AG04450 (cell line): ENCODE data around the gene NAA35. TPM values are rescaled to one million over a fixed set of nuclear protein-coding genes. Genes with fewer than 3 reads are reported as not detected.

Source experiments
- CTCF ChIA-PET: fragments of 300-600, 350-600 bp; formaldehyde crosslinking; extraction: SDS; loops from one replicate; lab custom pipeline; 2022; ENCODE audit warnings: antibody characterized with exemption, inconsistent platforms; lab: Charles Lee
- POLR2A ChIA-PET: fragments of 350-600 bp; formaldehyde crosslinking; extraction: SDS; loops from one replicate; lab custom pipeline; 2021; ENCODE audit warnings: antibody characterized with exemption, inconsistent platforms; lab: Yijun Ruan, JAX
- DNase-seq: peaks from one replicate; pipeline ENCODE4 v3.0.0-alpha.2; 2011; ENCODE audit warnings: low read depth, low spot score
- H3K27ac ChIP-seq: one replicate; pipeline ENCODE4 v1.5.1; 2012; ENCODE audit warnings: low read depth, low read length, control low read depth
- H3K27me3 ChIP-seq: one replicate; pipeline ENCODE4 v1.6.0; 2012; ENCODE audit warnings: low read length; ENCODE audit not compliant: control insufficient read depth, insufficient read depth
- H3K4me3 ChIP-seq: 2 replicates; pipeline ENCODE4 v1.5.1; 2011; ENCODE audit warnings: mild to moderate bottlenecking, low read depth, low read length, control low read depth
- H3K9me3 ChIP-seq: 2 replicates; pipeline ENCODE4 v1.5.1; 2012; ENCODE audit warnings: low read length; ENCODE audit not compliant: control insufficient read depth, insufficient read depth
- polyA plus RNA-seq: library from polyadenylated mRNA; depleted of rRNA; stranded (reverse); fragments of >200 nt; gene quantifications from 2 replicates; pipeline ENCODE4 v1.2.3, GENCODE V29; 2011
- TF ChIP-seq, protein P1 (sequence below): IDR thresholded peaks from 2 replicates; pipeline ENCODE4 v1.5.1; 2011; ENCODE audit warnings: low read depth, low read length, control low read depth, inconsistent platforms

Gene NAA35
- polyA plus RNA-seq, 1 experiment: 25.2 TPM

DNA sequence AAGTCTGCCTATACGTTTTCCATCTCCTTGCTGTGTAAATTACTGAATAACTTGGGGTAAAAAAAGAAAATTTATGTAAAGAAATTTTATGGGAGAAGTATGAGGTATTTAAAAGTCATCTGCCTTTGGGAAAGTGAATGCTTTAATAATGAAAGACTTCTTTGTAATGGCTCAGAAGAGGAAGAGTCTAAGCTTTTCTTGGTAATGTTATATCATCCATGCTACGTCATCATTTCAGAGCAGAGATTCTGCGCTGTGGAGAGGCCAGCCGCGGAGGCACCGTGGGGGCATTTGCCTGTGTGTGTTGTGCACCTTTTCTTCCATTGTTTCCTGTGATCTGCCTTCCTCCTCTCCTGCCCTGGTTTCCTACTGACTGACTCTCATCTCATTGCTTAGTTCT lies 80.2 kb downstream of the NAA35 start:
- Histone ChIP-seq H3K27ac (no peak overlapping the region), H3K4me3 (no peak overlapping the region), H3K27me3 (no peaks in the 10 kb centered on the region), H3K9me3 (no peaks in the 10 kb centered on the region)
- TF ChIP-seq, protein P1, sequence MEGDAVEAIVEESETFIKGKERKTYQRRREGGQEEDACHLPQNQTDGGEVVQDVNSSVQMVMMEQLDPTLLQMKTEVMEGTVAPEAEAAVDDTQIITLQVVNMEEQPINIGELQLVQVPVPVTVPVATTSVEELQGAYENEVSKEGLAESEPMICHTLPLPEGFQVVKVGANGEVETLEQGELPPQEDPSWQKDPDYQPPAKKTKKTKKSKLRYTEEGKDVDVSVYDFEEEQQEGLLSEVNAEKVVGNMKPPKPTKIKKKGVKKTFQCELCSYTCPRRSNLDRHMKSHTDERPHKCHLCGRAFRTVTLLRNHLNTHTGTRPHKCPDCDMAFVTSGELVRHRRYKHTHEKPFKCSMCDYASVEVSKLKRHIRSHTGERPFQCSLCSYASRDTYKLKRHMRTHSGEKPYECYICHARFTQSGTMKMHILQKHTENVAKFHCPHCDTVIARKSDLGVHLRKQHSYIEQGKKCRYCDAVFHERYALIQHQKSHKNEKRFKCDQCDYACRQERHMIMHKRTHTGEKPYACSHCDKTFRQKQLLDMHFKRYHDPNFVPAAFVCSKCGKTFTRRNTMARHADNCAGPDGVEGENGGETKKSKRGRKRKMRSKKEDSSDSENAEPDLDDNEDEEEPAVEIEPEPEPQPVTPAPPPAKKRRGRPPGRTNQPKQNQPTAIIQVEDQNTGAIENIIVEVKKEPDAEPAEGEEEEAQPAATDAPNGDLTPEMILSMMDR: no peak
- DNase-seq: no peak
- ChIA-PET POLR2A (no interaction called here), CTCF (no interaction called here)

DNA sequence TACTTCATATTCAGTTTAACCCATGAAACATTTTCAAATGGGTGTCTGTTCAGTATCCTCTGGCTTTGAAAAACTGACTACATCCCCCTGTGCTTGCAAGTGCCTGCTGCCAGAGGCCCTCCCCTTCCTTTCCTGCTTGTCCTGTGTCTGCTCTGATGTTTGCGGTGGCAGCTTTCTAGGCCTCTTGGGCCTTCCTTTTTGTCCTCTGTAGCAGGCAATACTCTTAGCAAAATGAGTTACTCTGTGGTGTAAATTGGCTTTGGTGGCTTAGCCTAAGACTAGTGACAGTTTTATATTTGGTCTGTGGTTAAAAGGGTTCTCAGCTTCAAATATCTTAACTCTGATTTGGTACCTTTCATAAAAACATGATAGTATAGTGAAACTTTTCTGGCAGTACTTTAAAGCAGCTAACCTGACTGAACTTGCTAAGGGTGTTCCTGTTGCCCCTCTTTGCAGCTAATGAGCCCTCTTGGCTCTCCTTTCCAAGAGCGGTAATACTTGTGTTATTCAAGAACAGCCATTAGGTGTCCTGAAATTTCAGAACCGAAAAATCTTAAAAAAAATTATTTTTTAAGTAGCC lies 81.8 kb downstream of the NAA35 start:
- POLR2A ChIA-PET: no interaction called here
- H3K27ac ChIP-seq: no peak overlapping the region
- no peaks in the 10 kb centered on the region for H3K9me3 ChIP-seq
- no peak for DNase-seq
- TF ChIP-seq, protein P1: no peak
- CTCF ChIA-PET: interaction anchor here (0.9 kb wide), 1 partner anchor 180 kb away, joined by 4 read pairs; no protein-coding TSS in a partner anchor
- H3K4me3 ChIP-seq: no peak overlapping the region
- H3K27me3 ChIP-seq: no peaks in the 10 kb centered on the region

DNA sequence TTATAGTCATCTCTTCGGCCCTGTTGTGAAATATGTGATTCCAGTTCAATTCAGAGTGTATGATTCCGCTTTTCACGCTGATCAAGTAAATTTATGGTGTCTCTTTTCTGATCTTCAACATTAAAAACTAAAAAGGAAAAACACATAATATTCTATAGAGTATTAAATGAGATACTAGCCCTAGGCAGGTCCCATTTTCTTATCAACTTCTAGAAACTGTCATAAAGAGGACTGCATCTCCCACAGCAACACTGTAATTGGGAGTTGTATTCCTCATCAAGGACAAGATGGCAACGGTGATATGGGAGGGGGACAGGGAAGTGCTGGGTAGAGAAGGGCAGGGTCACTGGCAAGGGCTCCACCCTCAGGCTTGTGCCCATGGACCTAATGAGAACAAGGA lies 86.8 kb downstream of the NAA35 start:
- TF ChIP-seq, protein P1: no peak
- ChIA-PET CTCF (no interaction called here), POLR2A (no interaction called here)
- no peaks in the 10 kb centered on the region for H3K27me3 ChIP-seq
- no peaks in the 10 kb centered on the region for H3K9me3 ChIP-seq
- DNase-seq: no peak
- H3K27ac ChIP-seq: no peak overlapping the region
- H3K4me3 ChIP-seq: no peak overlapping the region

DNA sequence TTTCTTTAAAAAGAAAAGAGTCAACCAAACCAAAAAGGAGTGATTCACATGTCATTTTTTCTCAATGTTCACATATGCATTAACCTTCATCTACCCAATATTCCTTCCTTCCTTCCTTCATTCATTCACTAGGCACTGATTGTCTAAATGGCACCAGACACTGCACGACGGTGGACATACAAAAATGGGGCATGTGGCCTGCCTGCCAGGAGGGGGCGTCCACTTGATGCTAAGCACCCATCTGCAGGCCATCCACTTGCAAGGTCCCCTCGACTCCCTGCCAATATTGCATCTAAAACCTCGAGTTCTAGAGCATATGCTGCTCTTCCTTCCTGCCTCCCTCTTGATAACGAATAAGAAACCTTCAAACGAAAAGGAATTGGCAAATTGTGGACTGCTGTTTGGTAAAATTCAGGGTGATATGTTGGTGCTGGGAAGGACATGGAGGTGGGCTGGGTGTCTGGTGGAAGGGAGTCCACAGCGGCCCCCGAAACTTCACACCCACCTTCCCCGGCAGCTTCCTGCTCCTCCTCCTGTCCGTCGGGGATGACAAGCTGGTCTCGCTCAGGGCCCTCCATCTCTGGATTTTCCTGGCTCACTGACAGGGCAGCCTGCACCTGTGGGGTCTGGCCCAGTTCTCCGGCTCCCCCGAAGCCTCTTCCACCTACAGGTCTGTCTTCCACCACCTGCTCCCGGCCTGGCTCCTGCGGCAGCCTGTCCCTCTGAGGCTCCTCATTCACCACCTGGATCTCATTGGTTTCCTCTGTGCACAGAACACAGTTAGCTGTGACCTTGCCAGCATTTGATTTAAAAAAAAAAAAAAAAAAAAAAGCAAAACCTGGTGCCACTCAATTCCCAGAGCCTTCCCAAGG lies 94.2 kb downstream of the NAA35 start:
- TF ChIP-seq, protein P1: peak; percentile 63
- Histone ChIP-seq H3K27me3 (no peaks in the 10 kb centered on the region), H3K9me3 (no peaks in the 10 kb centered on the region), H3K27ac (no peak overlapping the region), H3K4me3 (no peak overlapping the region)
- CTCF ChIA-PET: interaction anchor here (0.6 kb wide), 1 partner anchor 334 kb away, joined by 4 read pairs; no protein-coding TSS in a partner anchor
- DNase-seq: peak; percentile 7
- POLR2A ChIA-PET: no interaction called here
